Measurements from ENCODE around the gene MAST4. TPM values are rescaled to one million over a fixed set of nuclear protein-coding genes. Genes with fewer than 3 reads are reported as not detected.

MAST4 gene
- total RNA-seq, 2 donors from 2014 or later = 15.9 to 53.1 TPM

- Mint-ChIP-seq H3K36me3 (peaks cover 5% of the 10 kb centered on the region), H3K9me3 (no peaks in the 10 kb centered on the region), H3K27me3 (peaks cover 0 to 7% of the 10 kb centered on the region in 2 donors), H3K4me3 (no peak overlapping the region), H3K27ac (no peak overlapping the region), H3K4me1 (ENCODE audit: low read depth in 2 of 2) (peaks cover 9 to 11% of the 10 kb centered on the region in 2 donors)
- ATAC-seq (no peak), DNase-seq (ENCODE audit: low spot score) (no peak)
Observed at GRCh38 chr5:67061511-67061910, 465.3 kb downstream of the MAST4 start.

GRCh38 chr5:67063055-67063454 is 466.9 kb downstream of the MAST4 start:
- Mint-ChIP-seq H3K27me3 (peaks cover 0 to 7% of the 10 kb centered on the region in 2 donors), H3K27ac (no peak overlapping the region), H3K4me1 (ENCODE audit: low read depth in 2 of 2) (peaks cover 9 to 11% of the 10 kb centered on the region in 2 donors), H3K36me3 (peaks cover 5% of the 10 kb centered on the region), H3K9me3 (no peaks in the 10 kb centered on the region), H3K4me3 (no peak overlapping the region)
- DNase-seq (ENCODE audit: low spot score) (no peak), ATAC-seq (no peak)

GRCh38 chr5:67063791-67064190 is 467.6 kb downstream of the MAST4 start:
- no peak overlapping the region for H3K4me3 Mint-ChIP-seq
- peaks cover 5% of the 10 kb centered on the region for H3K36me3 Mint-ChIP-seq
- peaks cover 9 to 11% of the 10 kb centered on the region in 2 donors for H3K4me1 Mint-ChIP-seq (ENCODE audit: low read depth in 2 of 2)
- H3K9me3 Mint-ChIP-seq = no peaks in the 10 kb centered on the region
- H3K27ac Mint-ChIP-seq = no peak overlapping the region
- no peak for ATAC-seq
- no peak for DNase-seq (ENCODE audit: low spot score)
- peaks cover 0 to 7% of the 10 kb centered on the region in 2 donors for H3K27me3 Mint-ChIP-seq

- Mint-ChIP-seq H3K9me3 (no peaks in the 10 kb centered on the region), H3K36me3 (peaks cover 5% of the 10 kb centered on the region), H3K4me1 (ENCODE audit: low read depth in 2 of 2) (peaks cover 9 to 11% of the 10 kb centered on the region in 2 donors), H3K27ac (no peak overlapping the region), H3K27me3 (peaks cover 0 to 7% of the 10 kb centered on the region in 2 donors), H3K4me3 (no peak overlapping the region)
- DNase-seq (ENCODE audit: low spot score) (no peak), ATAC-seq (peak in 1 of 2 donors; percentile 75)
Observed at GRCh38 chr5:67065237-67065636, 469.0 kb downstream of the MAST4 start.

GRCh38 chr5:67065696-67066095 is 469.5 kb downstream of the MAST4 start:
- H3K36me3 Mint-ChIP-seq = peaks cover 5% of the 10 kb centered on the region

GRCh38 chr5:67066815-67067214 is 470.6 kb downstream of the MAST4 start:
- ATAC-seq (no peak), DNase-seq (ENCODE audit: low spot score) (no peak)
- H3K27ac Mint-ChIP-seq = no peak overlapping the region
- no peak overlapping the region for H3K4me3 Mint-ChIP-seq
- no peaks in the 10 kb centered on the region for H3K9me3 Mint-ChIP-seq
- H3K27me3 Mint-ChIP-seq = peaks cover 0 to 7% of the 10 kb centered on the region in 2 donors
- peaks cover 5% of the 10 kb centered on the region for H3K36me3 Mint-ChIP-seq
- peaks cover 9 to 11% of the 10 kb centered on the region in 2 donors for H3K4me1 Mint-ChIP-seq (ENCODE audit: low read depth in 2 of 2)

More at GRCh38 chr5:67065696-67066095, 469.5 kb downstream of the MAST4 start:
- ATAC-seq = no peak
- H3K27me3 Mint-ChIP-seq = peaks cover 0 to 7% of the 10 kb centered on the region in 2 donors
- no peak overlapping the region for H3K27ac Mint-ChIP-seq
- peaks cover 9 to 11% of the 10 kb centered on the region in 2 donors for H3K4me1 Mint-ChIP-seq (ENCODE audit: low read depth in 2 of 2)
- H3K9me3 Mint-ChIP-seq = no peaks in the 10 kb centered on the region
- DNase-seq (ENCODE audit: low spot score) = no peak
- no peak overlapping the region for H3K4me3 Mint-ChIP-seq

- Mint-ChIP-seq H3K27ac (no peak overlapping the region), H3K27me3 (no peaks in the 10 kb centered on the region), H3K9me3 (no peaks in the 10 kb centered on the region), H3K4me3 (no peak overlapping the region), H3K36me3 (no peaks in the 10 kb centered on the region), H3K4me1 (ENCODE audit: low read depth in 2 of 2) (peaks cover 0 to 3% of the 10 kb centered on the region in 2 donors)
- ATAC-seq = no peak
- no peak for DNase-seq (ENCODE audit: low spot score)
Observed at GRCh38 chr5:67073045-67073680, 477.0 kb downstream of the MAST4 start.

GRCh38 chr5:67077296-67077695 is 481.1 kb downstream of the MAST4 start:
- no peak for ATAC-seq
- H3K27me3 Mint-ChIP-seq = no peaks in the 10 kb centered on the region
- no peaks in the 10 kb centered on the region for H3K36me3 Mint-ChIP-seq
- H3K9me3 Mint-ChIP-seq = no peaks in the 10 kb centered on the region
- no peak overlapping the region for H3K4me3 Mint-ChIP-seq
- H3K27ac Mint-ChIP-seq = no peak overlapping the region
- peaks cover 0 to 3% of the 10 kb centered on the region in 2 donors for H3K4me1 Mint-ChIP-seq (ENCODE audit: low read depth in 2 of 2)
- no peak for DNase-seq (ENCODE audit: low spot score)

- no peak overlapping the region for H3K27ac Mint-ChIP-seq
- peaks cover 0 to 3% of the 10 kb centered on the region in 2 donors for H3K4me1 Mint-ChIP-seq (ENCODE audit: low read depth in 2 of 2)
- ATAC-seq = no peak
- DNase-seq (ENCODE audit: low spot score) = no peak
- no peaks in the 10 kb centered on the region for H3K27me3 Mint-ChIP-seq
- H3K9me3 Mint-ChIP-seq = no peaks in the 10 kb centered on the region
- no peak overlapping the region for H3K4me3 Mint-ChIP-seq
- H3K36me3 Mint-ChIP-seq = no peaks in the 10 kb centered on the region
Observed at GRCh38 chr5:67081261-67081660, 485.1 kb downstream of the MAST4 start.

- Mint-ChIP-seq H3K4me1 (ENCODE audit: low read depth in 2 of 2) (no peaks in the 10 kb centered on the region), H3K4me3 (no peak overlapping the region), H3K27ac (no peak overlapping the region), H3K36me3 (no peaks in the 10 kb centered on the region), H3K27me3 (no peaks in the 10 kb centered on the region), H3K9me3 (no peaks in the 10 kb centered on the region)
- ATAC-seq = no peak
- DNase-seq (ENCODE audit: low spot score) = no peak
Observed at GRCh38 chr5:67082941-67083340, 486.7 kb downstream of the MAST4 start.

GRCh38 chr5:67085616-67086015 is 489.4 kb downstream of the MAST4 start:
- H3K27me3 Mint-ChIP-seq = no peaks in the 10 kb centered on the region
- no peaks in the 10 kb centered on the region for H3K4me1 Mint-ChIP-seq (ENCODE audit: low read depth in 2 of 2)
- H3K27ac Mint-ChIP-seq = no peak overlapping the region
- ATAC-seq (no peak), DNase-seq (ENCODE audit: low spot score) (no peak)
- H3K36me3 Mint-ChIP-seq = no peaks in the 10 kb centered on the region
- no peaks in the 10 kb centered on the region for H3K9me3 Mint-ChIP-seq
- no peak overlapping the region for H3K4me3 Mint-ChIP-seq

GRCh38 chr5:67089200-67089725 is 493.1 kb downstream of the MAST4 start:
- Mint-ChIP-seq H3K36me3 (no peaks in the 10 kb centered on the region), H3K27ac (no peak overlapping the region), H3K9me3 (no peaks in the 10 kb centered on the region), H3K27me3 (no peaks in the 10 kb centered on the region), H3K4me3 (no peak overlapping the region), H3K4me1 (ENCODE audit: low read depth in 2 of 2) (no peaks in the 10 kb centered on the region)
- no peak for ATAC-seq
- DNase-seq (ENCODE audit: low spot score) = no peak

GRCh38 chr5:67090040-67090439 is 493.8 kb downstream of the MAST4 start:
- H3K4me1 Mint-ChIP-seq (ENCODE audit: low read depth in 2 of 2) = no peaks in the 10 kb centered on the region
- H3K27me3 Mint-ChIP-seq = no peaks in the 10 kb centered on the region
- no peak for ATAC-seq

GRCh38 chr5:67090593-67090992 is 494.4 kb downstream of the MAST4 start:
- no peaks in the 10 kb centered on the region for H3K4me1 Mint-ChIP-seq (ENCODE audit: low read depth in 2 of 2)
- H3K9me3 Mint-ChIP-seq = no peaks in the 10 kb centered on the region
- no peaks in the 10 kb centered on the region for H3K27me3 Mint-ChIP-seq
- no peaks in the 10 kb centered on the region for H3K36me3 Mint-ChIP-seq
- H3K4me3 Mint-ChIP-seq = no peak overlapping the region
- peak in 1 of 2 donors; percentile 51 for ATAC-seq
- DNase-seq (ENCODE audit: low spot score) = no peak
- no peak overlapping the region for H3K27ac Mint-ChIP-seq

More at GRCh38 chr5:67090040-67090439, 493.8 kb downstream of the MAST4 start:
- H3K36me3 Mint-ChIP-seq = no peaks in the 10 kb centered on the region
- H3K9me3 Mint-ChIP-seq = no peaks in the 10 kb centered on the region
- H3K4me3 Mint-ChIP-seq = no peak overlapping the region
- no peak overlapping the region for H3K27ac Mint-ChIP-seq
- no peak for DNase-seq (ENCODE audit: low spot score)

Measured in natural killer cell treated with Interleukin-12 subunit alpha and Interleukin-12 subunit beta and Interleukin-15 and Interleukin-18, amount 100 ng/mL, for 72 hours (primary cell).